ENCODE results near the gene EDEM2.

DNA sequence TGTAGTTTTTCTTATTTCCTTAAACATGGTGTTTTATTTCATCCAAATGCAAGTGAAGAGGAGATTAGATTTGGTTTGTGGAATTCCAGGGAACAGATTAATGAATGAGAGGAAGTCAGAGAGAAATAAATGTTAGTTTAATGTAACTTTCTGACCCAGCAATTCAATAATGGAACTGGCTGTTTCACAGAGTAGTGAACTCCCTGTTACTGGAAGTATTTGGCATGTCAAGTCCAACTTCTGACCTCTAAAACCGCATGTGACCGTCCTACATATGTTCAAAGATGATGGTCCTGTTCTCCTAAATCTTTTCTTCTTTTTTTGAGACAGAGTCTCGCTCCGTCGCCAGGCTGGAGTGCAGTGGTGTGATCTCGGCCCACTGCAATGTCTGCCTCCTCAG is 43.4 kb upstream of the EDEM2 start:
- TF ChIP-seq EZH2 (IDR thresholded peaks at IDR 0.05) (no peak), CTCF (IDR thresholded peaks at IDR 0.05 in 2 of 3, conservative IDR thresholded peaks at IDR 0.05 in 1 of 3; ENCODE audit: borderline replicate concordance in 1 of 3, insufficient read depth in 1 of 3, low read depth in 2 of 3, low read length in 2 of 3) (no peak), REST (IDR thresholded peaks at IDR 0.05; ENCODE audit: low read depth) (no peak), POLR2A (IDR thresholded peaks at IDR 0.05; ENCODE audit: borderline replicate concordance, extremely low read depth, insufficient read depth, insufficient read length) (no peak), EZH2phosphoT487 (IDR thresholded peaks at IDR 0.05; ENCODE audit: borderline replicate concordance) (no peak), JUND (IDR thresholded peaks at IDR 0.05) (no peak), CEBPB (IDR thresholded peaks at IDR 0.05; ENCODE audit: low read depth) (no peak), TCF7L2 (IDR thresholded peaks at IDR 0.05; ENCODE audit: borderline replicate concordance, extremely low read depth, insufficient read depth, insufficient read length) (no peak), ZNF274 (IDR thresholded peaks at IDR 0.05; ENCODE audit: low read depth, low read length) (no peak), SP1 (IDR thresholded peaks at IDR 0.05; ENCODE audit: low read depth) (no peak), MAX (IDR thresholded peaks at IDR 0.05) (no peak), POLR2AphosphoS5 (IDR thresholded peaks at IDR 0.05; ENCODE audit: low read depth, low read length) (no peak), YY1 (IDR thresholded peaks at IDR 0.05; ENCODE audit: extremely low read depth, insufficient replicate concordance, low read depth, low read length) (no peak)
- TF ChIP-seq, protein P1, sequence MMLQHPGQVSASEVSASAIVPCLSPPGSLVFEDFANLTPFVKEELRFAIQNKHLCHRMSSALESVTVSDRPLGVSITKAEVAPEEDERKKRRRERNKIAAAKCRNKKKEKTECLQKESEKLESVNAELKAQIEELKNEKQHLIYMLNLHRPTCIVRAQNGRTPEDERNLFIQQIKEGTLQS (IDR thresholded peaks at IDR 0.05) = no peak

Measured in HCT116 (cell line).